ENCODE results near the gene TCL1A.

- TF ChIP-seq, protein P1, sequence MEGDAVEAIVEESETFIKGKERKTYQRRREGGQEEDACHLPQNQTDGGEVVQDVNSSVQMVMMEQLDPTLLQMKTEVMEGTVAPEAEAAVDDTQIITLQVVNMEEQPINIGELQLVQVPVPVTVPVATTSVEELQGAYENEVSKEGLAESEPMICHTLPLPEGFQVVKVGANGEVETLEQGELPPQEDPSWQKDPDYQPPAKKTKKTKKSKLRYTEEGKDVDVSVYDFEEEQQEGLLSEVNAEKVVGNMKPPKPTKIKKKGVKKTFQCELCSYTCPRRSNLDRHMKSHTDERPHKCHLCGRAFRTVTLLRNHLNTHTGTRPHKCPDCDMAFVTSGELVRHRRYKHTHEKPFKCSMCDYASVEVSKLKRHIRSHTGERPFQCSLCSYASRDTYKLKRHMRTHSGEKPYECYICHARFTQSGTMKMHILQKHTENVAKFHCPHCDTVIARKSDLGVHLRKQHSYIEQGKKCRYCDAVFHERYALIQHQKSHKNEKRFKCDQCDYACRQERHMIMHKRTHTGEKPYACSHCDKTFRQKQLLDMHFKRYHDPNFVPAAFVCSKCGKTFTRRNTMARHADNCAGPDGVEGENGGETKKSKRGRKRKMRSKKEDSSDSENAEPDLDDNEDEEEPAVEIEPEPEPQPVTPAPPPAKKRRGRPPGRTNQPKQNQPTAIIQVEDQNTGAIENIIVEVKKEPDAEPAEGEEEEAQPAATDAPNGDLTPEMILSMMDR (IDR thresholded peaks at IDR 0.05) = no peak
- TF ChIP-seq POLR2A (IDR thresholded peaks at IDR 0.05) (no peak), POLR2AphosphoS5 (IDR thresholded peaks at IDR 0.05) (no peak)
Observed at GRCh38 chr14:95741781-95742180, 27.9 kb upstream of the TCL1A start.

All from sigmoid colon (tissue), 4 donors.